ENCODE measurements around the gene SHH. TPM values are rescaled to one million over a fixed set of nuclear protein-coding genes. Genes with fewer than 3 reads are reported as not detected.

SHH gene
- total RNA-seq, 4 donors from 2014 or later, result 0.21 to 0.68 TPM; not detected in 2

DNA sequence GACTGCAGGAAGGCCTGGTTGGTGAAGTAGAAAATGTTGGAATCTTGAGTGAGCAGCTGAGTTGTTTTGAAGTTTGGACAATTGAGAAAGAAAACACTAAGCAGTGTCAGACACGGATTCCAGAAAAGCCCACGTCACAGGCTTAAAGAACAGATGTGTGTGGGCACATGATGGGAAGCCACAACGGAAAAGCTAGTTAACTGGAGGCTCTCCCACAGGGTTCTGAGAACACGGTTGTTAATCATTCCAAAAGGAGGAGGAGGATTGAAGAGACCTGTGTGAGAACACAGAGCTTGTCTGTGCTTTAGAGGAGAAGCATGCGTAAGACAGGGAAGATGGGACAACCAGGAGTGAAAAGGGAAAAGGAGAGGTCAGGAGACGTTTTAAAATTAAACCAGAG lies 42.6 kb downstream of the SHH start:
- Histone ChIP-seq H3K9me3 (no peaks in the 10 kb centered on the region), H3K4me3 (no peak overlapping the region), H3K27me3 (no peaks in the 10 kb centered on the region), H3K4me1 (peaks cover 8% of the 10 kb centered on the region), H3K27ac (peak overlapping the region; percentile 4), H3K36me3 (peaks cover 74% of the 10 kb centered on the region)
- 61% methylated on average over 6 of the region's 6 CpGs for WGBS
- no peak for TF ChIP-seq POLR2AphosphoS5 (IDR thresholded peaks at IDR 0.05)
- no peak for TF ChIP-seq POLR2A (IDR thresholded peaks at IDR 0.05)
- TF ChIP-seq, protein P1, sequence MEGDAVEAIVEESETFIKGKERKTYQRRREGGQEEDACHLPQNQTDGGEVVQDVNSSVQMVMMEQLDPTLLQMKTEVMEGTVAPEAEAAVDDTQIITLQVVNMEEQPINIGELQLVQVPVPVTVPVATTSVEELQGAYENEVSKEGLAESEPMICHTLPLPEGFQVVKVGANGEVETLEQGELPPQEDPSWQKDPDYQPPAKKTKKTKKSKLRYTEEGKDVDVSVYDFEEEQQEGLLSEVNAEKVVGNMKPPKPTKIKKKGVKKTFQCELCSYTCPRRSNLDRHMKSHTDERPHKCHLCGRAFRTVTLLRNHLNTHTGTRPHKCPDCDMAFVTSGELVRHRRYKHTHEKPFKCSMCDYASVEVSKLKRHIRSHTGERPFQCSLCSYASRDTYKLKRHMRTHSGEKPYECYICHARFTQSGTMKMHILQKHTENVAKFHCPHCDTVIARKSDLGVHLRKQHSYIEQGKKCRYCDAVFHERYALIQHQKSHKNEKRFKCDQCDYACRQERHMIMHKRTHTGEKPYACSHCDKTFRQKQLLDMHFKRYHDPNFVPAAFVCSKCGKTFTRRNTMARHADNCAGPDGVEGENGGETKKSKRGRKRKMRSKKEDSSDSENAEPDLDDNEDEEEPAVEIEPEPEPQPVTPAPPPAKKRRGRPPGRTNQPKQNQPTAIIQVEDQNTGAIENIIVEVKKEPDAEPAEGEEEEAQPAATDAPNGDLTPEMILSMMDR (IDR thresholded peaks at IDR 0.05), result no peak
- TF ChIP-seq EP300 (IDR thresholded peaks at IDR 0.05), result no peak
- no peak for DNase-seq (ENCODE audit: low spot score in 2 of 2)

DNA sequence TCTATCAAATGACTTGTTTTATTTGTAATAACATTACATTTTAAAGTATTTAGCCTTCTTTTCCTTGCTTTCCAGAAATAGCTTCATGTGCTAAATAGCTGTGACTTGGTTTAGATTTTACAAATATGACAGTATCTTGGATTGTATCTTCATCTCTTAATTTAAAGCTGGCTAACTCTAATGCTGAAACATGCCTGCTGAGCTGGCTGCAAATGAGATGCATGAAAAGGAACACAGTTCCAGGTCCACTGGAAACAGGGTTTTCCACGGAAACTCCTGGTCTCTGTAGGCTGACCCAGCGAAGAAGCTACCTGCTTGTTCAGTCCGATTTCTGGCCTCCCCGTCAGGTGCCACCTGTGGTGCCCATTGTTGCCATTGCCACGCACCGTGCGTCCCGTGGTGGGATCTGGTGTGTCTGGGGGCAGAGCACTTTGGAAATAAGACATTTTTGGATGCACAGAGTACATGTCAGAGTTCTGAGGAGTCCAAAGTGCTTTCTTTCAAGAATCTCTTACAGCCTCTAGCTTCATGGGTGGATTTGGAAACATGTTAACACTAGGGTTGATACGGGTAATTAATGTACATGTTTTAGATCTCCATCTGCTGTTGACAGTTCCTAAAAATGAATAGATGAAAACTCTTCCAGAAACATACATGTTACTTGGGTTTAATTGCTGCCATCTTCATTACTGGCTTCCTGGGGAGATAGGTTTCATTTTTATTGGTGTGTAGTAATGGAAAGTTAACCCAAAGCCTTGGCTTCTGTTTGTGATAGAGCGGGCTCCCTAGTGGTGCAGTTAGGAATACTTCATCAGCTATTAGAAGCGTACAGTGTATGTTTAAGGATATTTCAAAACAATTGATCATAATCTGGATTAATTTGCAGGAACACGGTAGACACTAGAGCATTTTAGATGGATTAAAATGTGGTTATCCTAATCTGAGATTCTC lies 45.0 kb downstream of the SHH start:
- DNase-seq (ENCODE audit: low spot score in 2 of 2), result no peak
- H3K27me3 ChIP-seq, result no peaks in the 10 kb centered on the region
- WGBS, result 89% methylated on average over 12 of the region's 12 CpGs
- no peak for TF ChIP-seq POLR2A (IDR thresholded peaks at IDR 0.05)
- TF ChIP-seq EP300 (IDR thresholded peaks at IDR 0.05), result no peak
- no peak for TF ChIP-seq POLR2AphosphoS5 (IDR thresholded peaks at IDR 0.05)
- TF ChIP-seq, protein P1 (IDR thresholded peaks at IDR 0.05), result no peak
- H3K9me3 ChIP-seq, result no peaks in the 10 kb centered on the region
- peaks cover 72% of the 10 kb centered on the region for H3K36me3 ChIP-seq
- no peak overlapping the region for H3K27ac ChIP-seq
- no peak overlapping the region for H3K4me3 ChIP-seq
- peaks cover 14% of the 10 kb centered on the region for H3K4me1 ChIP-seq

DNA sequence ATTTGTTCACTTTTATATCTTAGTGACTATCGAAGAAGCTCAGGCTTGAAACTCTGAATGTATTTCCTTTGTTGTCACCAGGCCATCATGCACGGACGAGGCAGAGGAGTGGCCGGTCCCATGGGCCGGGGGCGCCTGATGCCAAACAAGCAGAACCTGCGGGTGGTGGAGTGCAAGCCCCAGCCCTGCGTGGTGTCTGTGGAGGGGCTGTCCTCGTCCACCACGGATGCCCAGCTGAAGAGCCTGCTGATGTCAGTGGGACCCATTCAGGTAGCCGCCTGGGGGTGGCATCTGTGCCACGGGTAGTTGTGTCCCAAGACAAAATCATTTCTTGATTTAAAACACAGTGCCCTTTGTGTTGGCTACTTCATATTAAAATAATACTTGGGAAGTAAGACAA lies 45.9 kb downstream of the SHH start:
- 87% methylated on average over 12 of the region's 12 CpGs for WGBS
- H3K4me1 ChIP-seq, result peaks cover 14% of the 10 kb centered on the region
- no peak overlapping the region for H3K4me3 ChIP-seq
- DNase-seq (ENCODE audit: low spot score in 2 of 2), result no peak
- H3K9me3 ChIP-seq, result no peaks in the 10 kb centered on the region
- H3K36me3 ChIP-seq, result peaks cover 64% of the 10 kb centered on the region
- no peak for TF ChIP-seq POLR2AphosphoS5 (IDR thresholded peaks at IDR 0.05)
- no peak for TF ChIP-seq EP300 (IDR thresholded peaks at IDR 0.05)
- TF ChIP-seq, protein P1 (IDR thresholded peaks at IDR 0.05), result no peak
- no peak for TF ChIP-seq POLR2A (IDR thresholded peaks at IDR 0.05)
- no peak overlapping the region for H3K27ac ChIP-seq
- no peaks in the 10 kb centered on the region for H3K27me3 ChIP-seq

GRCh38 chr7:155765458-155765857 lies 46.8 kb downstream of the SHH start:
- Histone ChIP-seq H3K4me1 (peaks cover 14% of the 10 kb centered on the region), H3K9me3 (no peaks in the 10 kb centered on the region), H3K27me3 (no peaks in the 10 kb centered on the region), H3K27ac (no peak overlapping the region), H3K4me3 (no peak overlapping the region), H3K36me3 (peaks cover 56% of the 10 kb centered on the region)
- TF ChIP-seq EP300 (IDR thresholded peaks at IDR 0.05), result no peak
- TF ChIP-seq, protein P1 (IDR thresholded peaks at IDR 0.05), result no peak
- TF ChIP-seq POLR2A (IDR thresholded peaks at IDR 0.05), result no peak
- no peak for TF ChIP-seq POLR2AphosphoS5 (IDR thresholded peaks at IDR 0.05)
- no peak for DNase-seq (ENCODE audit: low spot score in 2 of 2)
- WGBS, result 89% methylated on average over 8 of the region's 8 CpGs

DNA sequence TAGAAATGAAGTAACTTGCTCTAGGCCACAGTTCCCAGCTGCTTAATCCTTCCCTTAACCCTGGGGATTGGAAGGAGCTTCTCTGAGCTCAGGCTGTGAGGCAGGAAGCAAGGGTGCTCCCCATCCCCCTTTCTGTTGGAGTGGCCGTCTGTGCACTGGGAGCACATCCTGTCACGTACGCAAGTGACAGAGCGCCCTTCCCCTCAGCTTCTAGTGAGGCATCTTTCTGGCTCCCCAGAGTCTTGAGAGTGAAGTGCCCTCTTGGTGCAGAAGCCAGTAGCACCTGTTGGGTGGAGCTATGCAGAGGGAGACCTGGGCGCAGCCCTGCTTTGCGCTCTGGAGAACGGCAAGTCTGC lies 47.8 kb downstream of the SHH start:
- no peak overlapping the region for H3K4me3 ChIP-seq
- no peaks in the 10 kb centered on the region for H3K27me3 ChIP-seq
- no peak for DNase-seq (ENCODE audit: low spot score in 2 of 2)
- 90% methylated on average over 7 of the region's 7 CpGs for WGBS
- no peak overlapping the region for H3K27ac ChIP-seq
- H3K9me3 ChIP-seq, result no peaks in the 10 kb centered on the region
- TF ChIP-seq EP300 (IDR thresholded peaks at IDR 0.05) (no peak), POLR2AphosphoS5 (IDR thresholded peaks at IDR 0.05) (no peak), POLR2A (IDR thresholded peaks at IDR 0.05) (no peak)
- TF ChIP-seq, protein P1 (IDR thresholded peaks at IDR 0.05), result no peak
- H3K36me3 ChIP-seq, result peaks cover 48% of the 10 kb centered on the region
- H3K4me1 ChIP-seq, result peaks cover 8% of the 10 kb centered on the region
